Measurements from ENCODE around the gene SYN1. TPM values are rescaled to one million over a fixed set of nuclear protein-coding genes. Genes with fewer than 3 reads are reported as not detected.

The SYN1 gene
- total RNA-seq, 4 donors from 2014 or later, result 0.31 TPM; not detected in 3

DNA sequence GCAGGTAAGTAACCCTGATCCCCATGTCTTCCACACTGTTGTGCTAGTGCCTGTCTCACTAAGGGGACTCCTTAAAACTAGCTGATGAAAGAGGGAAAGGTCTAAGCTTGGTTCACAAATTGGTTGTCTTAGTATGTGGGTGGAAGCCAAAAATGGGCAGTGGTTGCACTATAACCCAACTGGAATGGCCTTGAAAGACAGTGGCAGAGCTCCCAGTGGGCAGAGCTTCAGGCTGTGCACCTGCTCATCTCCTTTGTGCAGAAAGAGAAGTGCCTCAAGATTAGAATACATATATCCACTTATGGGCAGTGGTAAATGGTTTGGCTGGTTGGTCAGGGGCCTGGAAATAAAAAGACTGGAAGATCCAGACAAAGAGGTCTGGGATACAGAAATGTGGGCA lies 7.2 kb downstream of the SYN1 start:
- intact Hi-C loops (cut with DNase I), result no loop called here
- TF ChIP-seq POLR2A (IDR thresholded peaks at IDR 0.05) (no peak), CTCF (IDR thresholded peaks at IDR 0.05) (no peak)

DNA sequence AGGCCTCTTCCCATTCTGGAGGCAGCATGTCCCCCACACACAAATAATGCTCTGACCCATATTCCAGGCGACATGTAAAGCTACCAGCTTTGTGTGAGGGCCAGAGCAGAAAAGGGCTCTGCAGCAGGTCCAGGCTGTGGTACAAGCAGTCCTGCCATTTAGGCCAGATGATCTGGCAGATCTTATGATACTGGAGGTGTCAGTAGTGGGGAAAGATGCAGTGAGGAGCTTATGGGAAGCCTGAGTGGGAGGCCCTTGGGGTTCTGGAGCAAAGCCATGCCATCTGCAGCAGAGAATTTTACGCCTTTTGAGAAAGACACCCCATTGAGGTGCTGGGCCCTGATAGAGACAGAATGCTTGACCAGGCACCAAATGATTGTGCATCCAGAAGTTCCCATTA lies 7.7 kb downstream of the SYN1 start:
- intact Hi-C loops (cut with DNase I), result no loop called here
- 67 to 100% methylated on average over 1 to 2 of the region's 2 CpGs for WGBS, 2 donors
- Histone ChIP-seq H3K4me1 (no peaks in the 10 kb centered on the region), H3K9me3 (no peaks in the 10 kb centered on the region), H3K36me3 (no peaks in the 10 kb centered on the region), H3K4me3 (no peak overlapping the region), H3K27me3 (no peaks in the 10 kb centered on the region), H3K27ac (no peak overlapping the region)
- TF ChIP-seq CTCF (IDR thresholded peaks at IDR 0.05) (no peak), POLR2A (IDR thresholded peaks at IDR 0.05) (no peak)
- no peak for DNase-seq

More for the DNA sequence above, 7.2 kb downstream of the SYN1 start:
- Histone ChIP-seq H3K36me3 (no peaks in the 10 kb centered on the region), H3K4me1 (no peaks in the 10 kb centered on the region), H3K27ac (no peak overlapping the region), H3K4me3 (no peak overlapping the region), H3K9me3 (no peaks in the 10 kb centered on the region), H3K27me3 (no peaks in the 10 kb centered on the region)
- no peak for DNase-seq

GRCh38 chrX:47611489-47611888 lies 8.2 kb downstream of the SYN1 start:
- Histone ChIP-seq H3K4me1 (no peaks in the 10 kb centered on the region), H3K27me3 (no peaks in the 10 kb centered on the region), H3K4me3 (no peak overlapping the region), H3K27ac (no peak overlapping the region), H3K9me3 (no peaks in the 10 kb centered on the region), H3K36me3 (no peaks in the 10 kb centered on the region)
- DNase-seq, result no peak
- TF ChIP-seq CTCF (IDR thresholded peaks at IDR 0.05), result no peak
- no peak for TF ChIP-seq POLR2A (IDR thresholded peaks at IDR 0.05)
- WGBS, 2 donors, result 60% methylated on average over 2 of the region's 2 CpGs; no CpG with 5 or more reads in 1 of the 2 donors
- intact Hi-C loops (cut with DNase I), result no loop called here

DNA sequence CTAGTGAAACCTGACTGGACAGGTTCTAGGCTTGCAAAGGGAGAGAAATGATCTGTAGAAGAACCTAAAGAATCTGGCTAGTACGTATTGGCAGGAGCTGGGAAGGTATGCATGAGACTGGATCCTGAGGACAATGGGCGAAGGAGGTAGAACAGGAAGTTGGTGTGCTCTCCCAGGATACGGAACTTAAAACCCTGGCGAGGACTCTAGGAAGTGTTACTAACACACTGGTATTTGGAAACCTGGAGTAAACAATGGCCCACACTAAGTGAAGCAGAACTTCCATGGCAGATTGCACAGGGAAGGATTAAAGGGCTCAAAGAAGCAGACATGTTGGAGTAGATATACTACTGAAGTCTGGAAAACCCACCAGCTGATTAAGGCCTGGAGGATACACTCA lies 9.1 kb downstream of the SYN1 start:
- DNase-seq, result no peak

DNA sequence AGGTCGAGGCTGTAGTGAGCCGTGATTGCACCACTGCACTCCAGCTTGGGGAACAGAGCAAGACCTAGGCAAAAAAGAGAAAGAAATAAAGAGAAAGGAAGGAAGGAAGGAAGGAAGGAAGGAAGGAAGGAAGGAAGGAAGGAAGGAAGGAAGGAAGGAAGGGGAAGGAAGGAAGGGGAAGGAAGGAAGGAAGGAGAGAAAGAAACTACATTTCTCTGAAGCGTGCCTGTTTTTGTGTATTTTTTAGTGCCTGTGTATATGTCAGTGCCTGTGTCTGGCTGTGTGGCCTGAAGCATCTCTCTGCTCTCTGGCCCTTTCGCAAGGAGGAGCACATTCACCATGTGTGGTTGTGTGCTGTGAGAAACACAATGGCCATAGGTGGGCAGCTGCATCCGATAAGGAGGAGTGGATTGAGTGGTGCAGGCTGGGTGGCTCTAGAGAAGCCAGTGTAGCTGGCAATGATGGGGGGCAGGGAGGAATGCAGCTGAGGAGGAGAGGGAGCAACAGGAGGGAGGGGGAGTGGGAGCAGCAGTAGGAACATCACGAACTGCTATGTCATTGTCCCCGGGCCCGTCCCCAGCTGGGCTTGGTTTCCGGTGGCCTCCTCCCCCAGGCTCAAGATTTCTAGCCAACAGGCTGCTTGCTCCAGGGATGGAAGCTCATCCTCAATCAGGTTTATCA lies 11.4 kb downstream of the SYN1 start:
- Histone ChIP-seq H3K4me3 (no peak overlapping the region), H3K36me3 (no peaks in the 10 kb centered on the region), H3K27me3 (no peaks in the 10 kb centered on the region), H3K9me3 (no peaks in the 10 kb centered on the region), H3K27ac (no peak overlapping the region), H3K4me1 (no peaks in the 10 kb centered on the region)
- TF ChIP-seq CTCF (IDR thresholded peaks at IDR 0.05) (no peak), POLR2A (IDR thresholded peaks at IDR 0.05) (no peak)
- intact Hi-C loops (cut with DNase I), result no loop called here
- no peak for DNase-seq
- WGBS, 2 donors, result 38 to 65% methylated on average over 3 to 7 of the region's 9 CpGs

More for the DNA sequence above, 9.1 kb downstream of the SYN1 start:
- no peak overlapping the region for H3K27ac ChIP-seq
- no peaks in the 10 kb centered on the region for H3K4me1 ChIP-seq
- intact Hi-C loops (cut with DNase I), result no loop called here
- WGBS, 2 donors, result 19 to 62% methylated on average over 4 of the region's 4 CpGs
- H3K9me3 ChIP-seq, result no peaks in the 10 kb centered on the region
- no peaks in the 10 kb centered on the region for H3K27me3 ChIP-seq
- H3K36me3 ChIP-seq, result no peaks in the 10 kb centered on the region
- peak in 1 of 6 experiments; percentile 11 for TF ChIP-seq CTCF (IDR thresholded peaks at IDR 0.05)
- TF ChIP-seq POLR2A (IDR thresholded peaks at IDR 0.05), result no peak
- no peak overlapping the region for H3K4me3 ChIP-seq
